Erythroblast (primary cell): ENCODE measurements around the gene AUTS2.

ENCODE experiments used
- GATA1 ChIP-seq: IDR thresholded peaks from 2 replicates; pipeline ENCODE4 v1.6.1; 2011; ENCODE audit warnings: low read depth, mild to moderate bottlenecking, control low read depth, low read length, moderate library complexity
- POLR2A ChIP-seq: IDR thresholded peaks from 2 replicates; pipeline ENCODE4 v1.6.1; 2011; ENCODE audit warnings: mild to moderate bottlenecking, low read length

GRCh38 chr7:70684173-70684572, 1085.9 kb downstream of the AUTS2 start:
- TF ChIP-seq POLR2A: no peak
- TF ChIP-seq GATA1: no peak
